HCT116 (cell line): ENCODE data around the gene NXT1. TPM values are rescaled to one million over a fixed set of nuclear protein-coding genes. Genes with fewer than 3 reads are reported as not detected.
A peak's percentile ranks its signal among the peaks of the same experiment; 100 is the strongest.

Experiments
- ATAC-seq: fragments of 200-7000 bp; cut with Tn5 transposase; 2 replicates; pipeline ENCODE4 v1.9.1; 2020; ENCODE audit warnings: mild to moderate bottlenecking, moderate library complexity
- BruUV-seq: library from RNA; stranded (reverse); fragments of 400-500 nt; replicated peaks from 2 replicates; lab custom pipeline; 2021; lab: Mats Ljungman, UMichigan
- CTCF ChIA-PET: fragments of 300-600 bp; sonication (Branson Sonifier 250); formaldehyde crosslinking; loops from one replicate; lab custom pipeline; 2021; ENCODE audit warnings: antibody characterized with exemption; lab: Charles Lee
- POLR2A ChIA-PET: fragments of 300-600, 350-600 bp; sonication (Branson Sonifier 250); formaldehyde crosslinking; loops from one replicate; lab custom pipeline; 2021; ENCODE audit warnings: antibody characterized with exemption; lab: Charles Lee
- RAD21 ChIA-PET, 2 experiments: fragments of 300-600 bp; sonication (Branson Sonifier 250); formaldehyde crosslinking; loops; one replicate each; lab custom pipeline; 2023; ENCODE audit warnings: low total read pairs in 2 of 2; ENCODE audit not compliant: uncharacterized antibody in 2 of 2, unreplicated experiment in 2 of 2, low non-redundant PET in 1 of 2; lab: Charles Lee
- DNase-seq: peaks from one replicate; pipeline ENCODE4 v3.0.0-alpha.2; 2010; ENCODE audit warnings: low read depth, low spot score
- H2AFZ ChIP-seq: fragments of 200-600 bp; shearing (Covaris generic), sonication (generic); 2 replicates; pipeline ENCODE4 v1.6.1; 2017; ENCODE audit warnings: low read depth, mixed run types, mixed read lengths, antibody characterized with exemption, low read length; ENCODE audit not compliant: poor library complexity, severe bottlenecking
- H3K27ac ChIP-seq: 2 replicates; pipeline ENCODE4 v1.5.1; 2012; ENCODE audit warnings: low read depth, low read length
- H3K27me3 ChIP-seq: fragments of 200-600 bp; sonication (generic); 2 replicates; pipeline ENCODE4 v1.6.1; 2016; ENCODE audit warnings: mixed run types, low read length, mixed read lengths; ENCODE audit not compliant: insufficient read depth
- H3K36me3 ChIP-seq, 2 experiments: fragments of 200-500 bp in 1 of 2; fragments of 200-600 bp in 1 of 2; sonication (Bioruptor generic) in 1 of 2; sonication (generic) in 1 of 2; 2 replicates each; pipeline versions ENCODE4 v1.5.1 to v1.6.1; 2014 to 2016; ENCODE audit warnings: low read length in 2 of 2, inconsistent platforms in 1 of 2, mixed read lengths in 1 of 2, mixed run types in 1 of 2; ENCODE audit not compliant: insufficient read depth in 2 of 2, control insufficient read depth in 1 of 2
- H3K4me1 ChIP-seq, 2 experiments: fragments of 200-600 bp in 1 of 2; sonication (generic) in 1 of 2; 2 replicates each; pipeline versions ENCODE4 v1.5.1 to v1.6.1; 2012 to 2017; ENCODE audit warnings: low read length in 2 of 2, inconsistent platforms in 1 of 2, mild to moderate bottlenecking in 1 of 2, mixed read lengths in 1 of 2, mixed run types in 1 of 2, moderate library complexity in 1 of 2; ENCODE audit not compliant: insufficient read depth in 2 of 2, control insufficient read depth in 1 of 2
- H3K4me2 ChIP-seq: fragments of 200-600 bp; sonication (generic); 2 replicates; pipeline ENCODE4 v1.6.1; 2017; ENCODE audit warnings: mixed run types, low read length, mixed read lengths
- H3K4me3 ChIP-seq, 2 experiments: fragments of 200-600 bp in 1 of 2; sonication (generic) in 1 of 2; replicated peaks in 1 of 2; 2 replicates each; pipeline ENCODE4 v1.5.1; 2011 to 2016; ENCODE audit warnings: low read length in 2 of 2, control low read depth in 1 of 2, low read depth in 1 of 2, mild to moderate bottlenecking in 1 of 2, mixed read lengths in 1 of 2, mixed run types in 1 of 2
- H3K79me2 ChIP-seq: fragments of 200-600 bp; sonication (generic); 2 replicates; pipeline ENCODE4 v1.6.1; 2017; ENCODE audit warnings: mild to moderate bottlenecking, mixed run types, low read length, moderate library complexity, mixed read lengths; ENCODE audit not compliant: insufficient read depth
- H3K9ac ChIP-seq: fragments of 200-600 bp; sonication (generic); 2 replicates; pipeline ENCODE4 v1.6.1; 2016; ENCODE audit warnings: low read length, mixed read lengths
- H3K9me2 ChIP-seq: fragments of 200-600 bp; sonication (generic), shearing (Covaris generic); 2 replicates; pipeline ENCODE4 v1.6.1; 2017; ENCODE audit warnings: mixed run types, mild to moderate bottlenecking, moderate library complexity; ENCODE audit not compliant: insufficient read depth
- H3K9me3 ChIP-seq, 2 experiments: fragments of 200-500 bp in 1 of 2; fragments of 200-600 bp in 1 of 2; sonication (Bioruptor generic) in 1 of 2; sonication (generic) in 1 of 2; 2 replicates each; pipeline ENCODE4 v1.6.1; 2014 to 2017; ENCODE audit warnings: low read length in 2 of 2, mixed read lengths in 2 of 2, inconsistent platforms in 1 of 2, low read depth in 1 of 2, mild to moderate bottlenecking in 1 of 2, mixed run types in 1 of 2, moderate library complexity in 1 of 2; ENCODE audit not compliant: control insufficient read depth in 1 of 2, insufficient read depth in 1 of 2
- H4K20me1 ChIP-seq: fragments of 200-600 bp; sonication (generic), shearing (Covaris generic); 2 replicates; pipeline ENCODE4 v1.6.1; 2017; ENCODE audit warnings: mixed run types, mild to moderate bottlenecking, moderate library complexity; ENCODE audit not compliant: insufficient read depth
- CBX3 ChIP-seq: IDR thresholded peaks from 2 replicates; pipeline ENCODE4 v1.6.1; 2012; ENCODE audit warnings: low read depth
- CEBPB ChIP-seq: IDR thresholded peaks from 2 replicates; pipeline ENCODE4 v1.6.1; 2012; ENCODE audit warnings: low read depth
- EGR1 ChIP-seq: IDR thresholded peaks from 2 replicates; pipeline ENCODE4 v1.6.1; 2012; ENCODE audit warnings: low read depth
- EZH2 ChIP-seq: fragments of 200-600 bp; sonication (generic); IDR thresholded peaks from 2 replicates; pipeline ENCODE4 v1.6.1; 2017; ENCODE audit warnings: antibody characterized with exemption, mixed run types
- EZH2phosphoT487 ChIP-seq: fragments of 200-600 bp; IDR thresholded peaks from 2 replicates; pipeline ENCODE4 v1.6.1; 2018; ENCODE audit warnings: antibody characterized with exemption, borderline replicate concordance
- FOSL1 ChIP-seq: IDR thresholded peaks from 2 replicates; pipeline ENCODE4 v1.6.1; 2012; ENCODE audit warnings: low read depth
- JUND ChIP-seq: IDR thresholded peaks from 2 replicates; pipeline ENCODE4 v1.6.1; 2012
- POLR2A ChIP-seq: IDR thresholded peaks from 2 replicates; pipeline ENCODE4 v1.7.0; 2011; ENCODE audit warnings: borderline replicate concordance; ENCODE audit not compliant: insufficient read depth, insufficient read length; ENCODE audit errors: extremely low read depth
- RAD21 ChIP-seq: IDR thresholded peaks from 2 replicates; pipeline ENCODE4 v1.6.1; 2012; ENCODE audit warnings: low read depth, mild to moderate bottlenecking
- SIN3A ChIP-seq: IDR thresholded peaks from 2 replicates; pipeline ENCODE4 v1.6.1; 2012; ENCODE audit warnings: low read depth
- SP1 ChIP-seq: IDR thresholded peaks from 2 replicates; pipeline ENCODE4 v1.6.1; 2012; ENCODE audit warnings: low read depth
- SRF ChIP-seq: IDR thresholded peaks from 2 replicates; pipeline ENCODE4 v1.6.1; 2012; ENCODE audit warnings: low read depth
- YY1 ChIP-seq: IDR thresholded peaks from 2 replicates; pipeline ENCODE4 v1.6.1; 2011; ENCODE audit warnings: low read length, low read depth, moderate library complexity, mild to moderate bottlenecking; ENCODE audit not compliant: insufficient replicate concordance; ENCODE audit errors: extremely low read depth
- ZFX ChIP-seq: fragments of 450-650 bp; IDR thresholded peaks from 2 replicates; pipeline ENCODE4 v1.6.1; 2017
- ZNF274 ChIP-seq: fragments of 200-500 bp; sonication (Bioruptor generic); IDR thresholded peaks from 2 replicates; pipeline ENCODE4 v1.6.1; 2014; ENCODE audit warnings: mild to moderate bottlenecking, low read depth, low read length, inconsistent platforms
- intact Hi-C: fragments of 100-400 bp; cut with micrococcal nuclease; formaldehyde crosslinking; loops from 2 replicates; pipeline ENCODE4 v1.10.0; 2022
- total RNA-seq: library from RNA; stranded (reverse); gene quantifications from one replicate; pipeline ENCODE4 v1.2.1, GENCODE V29; 2021; ENCODE audit not compliant: unreplicated experiment
- TF ChIP-seq, protein P1 (sequence below): IDR thresholded peaks from 2 replicates; pipeline ENCODE4 v1.6.1; 2012
- TF ChIP-seq, protein P2 (sequence below): IDR thresholded peaks from 2 replicates; pipeline ENCODE4 v1.6.1; 2012; ENCODE audit warnings: low read depth
- TF ChIP-seq, protein P3 (sequence below): IDR thresholded peaks from 2 replicates; pipeline ENCODE4 v1.6.1; 2012

Gene NXT1
- total RNA-seq, 1 experiment from 2014 or later: 29.9 TPM

DNA sequence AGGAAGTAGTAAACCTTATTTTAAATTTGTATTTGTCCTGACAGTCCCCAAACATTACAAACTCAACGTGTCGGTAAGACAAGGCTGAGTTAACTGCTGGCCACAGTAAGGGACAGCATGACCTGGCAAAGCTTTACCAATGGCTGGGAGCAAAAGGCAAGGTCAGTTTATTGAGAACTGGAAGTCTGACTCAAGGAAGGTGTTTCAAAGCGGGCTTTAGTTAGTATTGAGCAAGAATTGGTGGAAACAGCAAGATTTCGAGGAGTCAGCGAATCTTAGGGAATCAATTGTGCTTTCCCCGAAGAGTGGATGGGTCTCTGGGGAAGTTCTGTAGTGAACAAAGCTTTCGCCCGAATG, 10.5 kb downstream of the NXT1 start:
- Histone ChIP-seq H3K9me3 (no peaks in the 10 kb centered on the region), H3K27ac (peak overlapping the region; percentile 96), H3K36me3 (peaks cover 0 to 7% of the 10 kb centered on the region in 2 experiments; a peak in 1 of 4 replicates), H3K79me2 (peaks cover 46% of the 10 kb centered on the region), H2AFZ (no peak overlapping the region), H3K4me3 (peak overlapping the region; percentile 60 to 76), H4K20me1 (no peaks in the 10 kb centered on the region), H3K9me2 (no peaks in the 10 kb centered on the region), H3K9ac (peak overlapping the region; percentile 96), H3K4me2 (peak overlapping the region; percentile 97), H3K27me3 (no peaks in the 10 kb centered on the region)
- DNase-seq: no peak
- ChIA-PET POLR2A (interaction anchor here (0.5 to 1.1 kb wide), 3 partner anchors 11 to 261 kb away, joined by 3 to 5 read pairs (median 4); no protein-coding TSS in a partner anchor), CTCF (no interaction called here), RAD21 (no interaction called here)
- intact Hi-C loops: loop anchor here (10.0 kb wide), 1 partner anchor 54 kb away; no protein-coding TSS in a partner anchor
- no peak for ATAC-seq
- no TSS peak for BruUV-seq
- TF ChIP-seq JUND (no peak), ZFX (no peak), CEBPB (no peak), SP1 (no peak), ZNF274 (no peak), RAD21 (no peak), EZH2phosphoT487 (no peak), FOSL1 (no peak), CBX3 (no peak), EGR1 (no peak), SRF (no peak), EZH2 (no peak), POLR2A (no peak), YY1 (no peak), SIN3A (no peak)
- TF ChIP-seq, protein P1, sequence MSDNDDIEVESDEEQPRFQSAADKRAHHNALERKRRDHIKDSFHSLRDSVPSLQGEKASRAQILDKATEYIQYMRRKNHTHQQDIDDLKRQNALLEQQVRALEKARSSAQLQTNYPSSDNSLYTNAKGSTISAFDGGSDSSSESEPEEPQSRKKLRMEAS: no peak
- TF ChIP-seq, protein P2, sequence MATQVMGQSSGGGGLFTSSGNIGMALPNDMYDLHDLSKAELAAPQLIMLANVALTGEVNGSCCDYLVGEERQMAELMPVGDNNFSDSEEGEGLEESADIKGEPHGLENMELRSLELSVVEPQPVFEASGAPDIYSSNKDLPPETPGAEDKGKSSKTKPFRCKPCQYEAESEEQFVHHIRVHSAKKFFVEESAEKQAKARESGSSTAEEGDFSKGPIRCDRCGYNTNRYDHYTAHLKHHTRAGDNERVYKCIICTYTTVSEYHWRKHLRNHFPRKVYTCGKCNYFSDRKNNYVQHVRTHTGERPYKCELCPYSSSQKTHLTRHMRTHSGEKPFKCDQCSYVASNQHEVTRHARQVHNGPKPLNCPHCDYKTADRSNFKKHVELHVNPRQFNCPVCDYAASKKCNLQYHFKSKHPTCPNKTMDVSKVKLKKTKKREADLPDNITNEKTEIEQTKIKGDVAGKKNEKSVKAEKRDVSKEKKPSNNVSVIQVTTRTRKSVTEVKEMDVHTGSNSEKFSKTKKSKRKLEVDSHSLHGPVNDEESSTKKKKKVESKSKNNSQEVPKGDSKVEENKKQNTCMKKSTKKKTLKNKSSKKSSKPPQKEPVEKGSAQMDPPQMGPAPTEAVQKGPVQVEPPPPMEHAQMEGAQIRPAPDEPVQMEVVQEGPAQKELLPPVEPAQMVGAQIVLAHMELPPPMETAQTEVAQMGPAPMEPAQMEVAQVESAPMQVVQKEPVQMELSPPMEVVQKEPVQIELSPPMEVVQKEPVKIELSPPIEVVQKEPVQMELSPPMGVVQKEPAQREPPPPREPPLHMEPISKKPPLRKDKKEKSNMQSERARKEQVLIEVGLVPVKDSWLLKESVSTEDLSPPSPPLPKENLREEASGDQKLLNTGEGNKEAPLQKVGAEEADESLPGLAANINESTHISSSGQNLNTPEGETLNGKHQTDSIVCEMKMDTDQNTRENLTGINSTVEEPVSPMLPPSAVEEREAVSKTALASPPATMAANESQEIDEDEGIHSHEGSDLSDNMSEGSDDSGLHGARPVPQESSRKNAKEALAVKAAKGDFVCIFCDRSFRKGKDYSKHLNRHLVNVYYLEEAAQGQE: no peak
- TF ChIP-seq, protein P3, sequence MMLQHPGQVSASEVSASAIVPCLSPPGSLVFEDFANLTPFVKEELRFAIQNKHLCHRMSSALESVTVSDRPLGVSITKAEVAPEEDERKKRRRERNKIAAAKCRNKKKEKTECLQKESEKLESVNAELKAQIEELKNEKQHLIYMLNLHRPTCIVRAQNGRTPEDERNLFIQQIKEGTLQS: no peak
- TF ChIP-seq, all 23 proteins: peak for 0
- peaks cover 24 to 45% of the 10 kb centered on the region in 2 experiments for H3K4me1 ChIP-seq
